HEK293 (cell line): ENCODE results near the gene CDC42BPA.

Experiments used
- CTCF ChIA-PET: fragments of 350-600 bp; formaldehyde crosslinking; extraction: SDS; loops from one replicate; lab custom pipeline; 2021; ENCODE audit warnings: antibody characterized with exemption; lab: Yijun Ruan, JAX
- POLR2A ChIA-PET: fragments of 300-600 bp; formaldehyde crosslinking; extraction: SDS; loops from one replicate; lab custom pipeline; 2020; ENCODE audit warnings: antibody characterized with exemption, inconsistent platforms; lab: Yijun Ruan, JAX
- H3K27ac ChIP-seq: fragments of 200-500 bp; sonication (Bioruptor generic); 2 replicates; pipeline ENCODE4 v1.5.1; 2014; ENCODE audit warnings: low read depth, low read length, control low read depth, inconsistent platforms; ENCODE audit errors: extremely low read depth
- H3K36me3 ChIP-seq, 2 experiments: fragments of 200-500 bp in 1 of 2; sonication (Bioruptor generic) in 1 of 2; 1 replicate in 1 of 2; 2 replicates in 1 of 2; pipeline ENCODE4 v1.5.1; 2014 to 2017; ENCODE audit warnings: inconsistent platforms in 2 of 2, low read length in 2 of 2; ENCODE audit not compliant: control insufficient read depth in 2 of 2, insufficient read depth in 1 of 2
- H3K4me1 ChIP-seq: fragments of 200-500 bp; sonication (Bioruptor generic); 2 replicates; pipeline ENCODE4 v1.5.1; 2014; ENCODE audit warnings: mild to moderate bottlenecking, low read length, inconsistent platforms; ENCODE audit not compliant: control insufficient read depth, insufficient read depth
- H3K4me3 ChIP-seq: 2 replicates; pipeline ENCODE4 v1.5.1; 2011; ENCODE audit warnings: low read depth, mild to moderate bottlenecking, control low read depth, low read length, moderate library complexity
- H3K9me3 ChIP-seq: fragments of 200-500 bp; sonication (Bioruptor generic); 2 replicates; pipeline ENCODE4 v1.5.1; 2014; ENCODE audit warnings: low read depth, low read length, inconsistent platforms; ENCODE audit not compliant: control insufficient read depth, insufficient read depth
- ATF2 ChIP-seq: fragments of 450-650 bp; formaldehyde crosslinking; IDR thresholded peaks from 2 replicates; pipeline ENCODE4 v1.5.1; 2016; ENCODE audit warnings: missing biosample characterization, missing genetic modification characterization, low read depth
- KLF8 ChIP-seq: fragments of 450-650 bp; formaldehyde crosslinking; IDR thresholded peaks from 2 replicates; pipeline ENCODE4 v1.5.1; 2016; ENCODE audit warnings: missing biosample characterization, missing genetic modification characterization
- PRDM1 ChIP-seq: fragments of 450-650 bp; formaldehyde crosslinking; IDR thresholded peaks from 2 replicates; pipeline ENCODE4; 2016; ENCODE audit warnings: missing biosample characterization, missing genetic modification characterization
- SCRT1 ChIP-seq: fragments of 450-650 bp; formaldehyde crosslinking; IDR thresholded peaks from 2 replicates; pipeline ENCODE4 v1.5.1; 2016; ENCODE audit warnings: missing biosample characterization, missing genetic modification characterization, borderline replicate concordance
- SCRT2 ChIP-seq: fragments of 450-650 bp; formaldehyde crosslinking; IDR thresholded peaks from 2 replicates; pipeline ENCODE4 v1.5.1; 2016; ENCODE audit warnings: missing biosample characterization, missing genetic modification characterization
- SP7 ChIP-seq: fragments of 450-650 bp; formaldehyde crosslinking; IDR thresholded peaks from 2 replicates; pipeline ENCODE4 v1.5.1; 2016; ENCODE audit warnings: missing biosample characterization, missing genetic modification characterization
- YY2 ChIP-seq: fragments of 450-650 bp; formaldehyde crosslinking; IDR thresholded peaks from 2 replicates; pipeline ENCODE4 v1.5.1; 2016; ENCODE audit warnings: missing biosample characterization, missing genetic modification characterization
- ZNF138 ChIP-seq: fragments of 450-650 bp; formaldehyde crosslinking; IDR thresholded peaks from 2 replicates; pipeline ENCODE4 v1.5.1; 2016; ENCODE audit warnings: missing biosample characterization, missing genetic modification characterization, borderline replicate concordance
- ZNF18 ChIP-seq: fragments of 450-650 bp; formaldehyde crosslinking; IDR thresholded peaks from 2 replicates; pipeline ENCODE4 v1.5.1; 2016; ENCODE audit warnings: missing biosample characterization, missing genetic modification characterization
- ZNF211 ChIP-seq: fragments of 450-650 bp; formaldehyde crosslinking; IDR thresholded peaks from 2 replicates; pipeline ENCODE4 v1.5.1; 2016; ENCODE audit warnings: low read depth, missing biosample characterization, missing genetic modification characterization
- ZNF223 ChIP-seq: fragments of 450-650 bp; formaldehyde crosslinking; IDR thresholded peaks from 2 replicates; pipeline ENCODE4 v1.5.1; 2016; ENCODE audit warnings: missing biosample characterization, missing genetic modification characterization
- ZNF274 ChIP-seq, 2 experiments: fragments of 200-500 bp in 1 of 2; fragments of 450-650 bp in 1 of 2; sonication (Bioruptor generic) in 1 of 2; formaldehyde crosslinking in 1 of 2; IDR thresholded peaks; 2 replicates each; pipeline versions ENCODE4 v1.5.1 to v1.6.1; 2014 to 2016; ENCODE audit warnings: borderline replicate concordance in 1 of 2, inconsistent platforms in 1 of 2, low read length in 1 of 2, missing biosample characterization in 1 of 2, missing genetic modification characterization in 1 of 2
- ZNF341 ChIP-seq: fragments of 450-650 bp; formaldehyde crosslinking; IDR thresholded peaks from 2 replicates; pipeline ENCODE4; 2016; ENCODE audit warnings: low read depth, missing biosample characterization, missing genetic modification characterization
- ZNF529 ChIP-seq: fragments of 450-650 bp; formaldehyde crosslinking; IDR thresholded peaks from 2 replicates; pipeline ENCODE4 v1.5.1; 2017; ENCODE audit warnings: missing genetic modification characterization, missing biosample characterization; ENCODE audit not compliant: insufficient replicate concordance
- ZNF645 ChIP-seq: fragments of 450-650 bp; formaldehyde crosslinking; IDR thresholded peaks from 2 replicates; pipeline ENCODE4; 2016; ENCODE audit warnings: missing biosample characterization, missing genetic modification characterization
- TF ChIP-seq, protein P1 (sequence below): fragments of 450-650 bp; formaldehyde crosslinking; IDR thresholded peaks from 2 replicates; pipeline ENCODE4 v1.5.1; 2017; ENCODE audit warnings: missing biosample characterization, missing genetic modification characterization
- TF ChIP-seq, protein P2 (sequence below): fragments of 450-650 bp; formaldehyde crosslinking; IDR thresholded peaks from 2 replicates; pipeline ENCODE4 v1.5.1; 2017; ENCODE audit warnings: missing biosample characterization, mild to moderate bottlenecking, missing genetic modification characterization, moderate library complexity

The CDC42BPA gene

DNA sequence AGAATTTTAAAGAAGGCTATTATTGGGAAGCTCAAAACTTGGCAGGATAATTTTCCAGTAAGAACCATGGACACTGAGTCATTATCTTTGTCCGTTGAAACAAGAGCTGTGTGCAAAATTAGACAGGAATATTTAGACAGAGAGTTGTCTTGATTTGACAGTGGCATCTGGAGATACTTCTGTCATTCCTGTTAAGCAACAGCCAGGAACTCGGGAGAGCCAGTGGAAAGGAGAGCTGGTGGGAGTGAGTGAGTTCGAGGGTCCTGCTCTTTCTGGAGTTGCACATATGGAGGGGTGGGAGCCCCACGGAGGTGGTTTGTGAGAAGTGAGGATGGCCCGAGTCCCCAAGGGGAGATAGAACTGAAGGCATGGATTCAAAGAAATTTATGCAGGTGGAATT, 375.1 kb downstream of the CDC42BPA start:
- TF ChIP-seq ZNF341 (tag by site-specific recombination) (peak; percentile 9; the same call in 1 of the 2 replicates), ZNF211 (tag by site-specific recombination) (no peak)
- Histone ChIP-seq H3K27ac (no peak overlapping the region), H3K9me3 (no peaks in the 10 kb centered on the region), H3K4me1 (peaks cover 14% of the 10 kb centered on the region), H3K4me3 (no peak overlapping the region), H3K36me3 (no peaks in the 10 kb centered on the region; a peak in 1 of 3 replicates)
- POLR2A ChIA-PET, result interaction anchor here (0.6 kb wide), 1 partner anchor 402 kb away, joined by 3 read pairs; no protein-coding TSS in a partner anchor
- CTCF ChIA-PET, result no interaction called here

- Histone ChIP-seq H3K9me3 (no peaks in the 10 kb centered on the region), H3K27ac (no peak overlapping the region), H3K4me3 (no peak overlapping the region), H3K36me3 (no peaks in the 10 kb centered on the region; a peak in 1 of 3 replicates), H3K4me1 (peaks cover 14% of the 10 kb centered on the region)
- ChIA-PET POLR2A (interaction anchor here (0.6 kb wide), 1 partner anchor 403 kb away, joined by 3 read pairs; no protein-coding TSS in a partner anchor), CTCF (no interaction called here)
- TF ChIP-seq ZNF223 (no peak), SCRT1 (tag by site-specific recombination) (peak; percentile 17; the same call in 1 of the 2 replicates), ZNF645 (no peak), SCRT2 (tag by site-specific recombination) (peak; percentile 77), YY2 (tag by site-specific recombination) (no peak), ZNF529 (tag by site-specific recombination) (no peak), ZNF274 (IDR thresholded peaks at IDR 0.05; ENCODE audit: low read length) (no peak), ZNF274 (tag by site-specific recombination; IDR thresholded peaks at IDR 0.05; ENCODE audit: borderline replicate concordance) (no peak), ATF2 (no peak), KLF8 (tag by site-specific recombination) (no peak), SP7 (no peak)
- TF ChIP-seq, protein P1, sequence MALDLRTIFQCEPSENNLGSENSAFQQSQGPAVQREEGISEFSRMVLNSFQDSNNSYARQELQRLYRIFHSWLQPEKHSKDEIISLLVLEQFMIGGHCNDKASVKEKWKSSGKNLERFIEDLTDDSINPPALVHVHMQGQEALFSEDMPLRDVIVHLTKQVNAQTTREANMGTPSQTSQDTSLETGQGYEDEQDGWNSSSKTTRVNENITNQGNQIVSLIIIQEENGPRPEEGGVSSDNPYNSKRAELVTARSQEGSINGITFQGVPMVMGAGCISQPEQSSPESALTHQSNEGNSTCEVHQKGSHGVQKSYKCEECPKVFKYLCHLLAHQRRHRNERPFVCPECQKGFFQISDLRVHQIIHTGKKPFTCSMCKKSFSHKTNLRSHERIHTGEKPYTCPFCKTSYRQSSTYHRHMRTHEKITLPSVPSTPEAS (tag by site-specific recombination), result no peak
Measured at GRCh38 chr1:226942392-226942791, 375.9 kb downstream of the CDC42BPA start.

DNA sequence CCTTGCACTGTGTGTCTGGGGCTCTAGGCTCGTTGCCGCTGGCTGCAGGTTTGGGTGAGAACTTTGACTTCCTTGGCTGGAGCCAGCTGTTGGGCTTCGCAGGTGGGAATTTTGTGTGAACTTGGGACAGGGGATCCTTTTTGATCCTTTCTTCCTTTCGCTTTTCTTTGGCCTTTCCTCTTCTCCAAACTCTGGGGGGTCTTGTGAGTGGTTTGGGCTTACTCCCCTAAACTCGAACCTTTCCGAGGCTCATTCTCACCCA, 377.6 kb downstream of the CDC42BPA start:
- Histone ChIP-seq H3K36me3 (no peaks in the 10 kb centered on the region; a peak in 1 of 3 replicates), H3K4me1 (peaks cover 14% of the 10 kb centered on the region), H3K9me3 (no peaks in the 10 kb centered on the region), H3K4me3 (peak overlapping the region; percentile 73), H3K27ac (no peak overlapping the region; the same call in 1 of the 2 replicates)
- ChIA-PET POLR2A (interaction anchor here (0.6 to 1.1 kb wide), 2 partner anchors 18 to 223 kb away, joined by 6 to 12 read pairs; no protein-coding TSS in a partner anchor), CTCF (no interaction called here)
- TF ChIP-seq, protein P2, sequence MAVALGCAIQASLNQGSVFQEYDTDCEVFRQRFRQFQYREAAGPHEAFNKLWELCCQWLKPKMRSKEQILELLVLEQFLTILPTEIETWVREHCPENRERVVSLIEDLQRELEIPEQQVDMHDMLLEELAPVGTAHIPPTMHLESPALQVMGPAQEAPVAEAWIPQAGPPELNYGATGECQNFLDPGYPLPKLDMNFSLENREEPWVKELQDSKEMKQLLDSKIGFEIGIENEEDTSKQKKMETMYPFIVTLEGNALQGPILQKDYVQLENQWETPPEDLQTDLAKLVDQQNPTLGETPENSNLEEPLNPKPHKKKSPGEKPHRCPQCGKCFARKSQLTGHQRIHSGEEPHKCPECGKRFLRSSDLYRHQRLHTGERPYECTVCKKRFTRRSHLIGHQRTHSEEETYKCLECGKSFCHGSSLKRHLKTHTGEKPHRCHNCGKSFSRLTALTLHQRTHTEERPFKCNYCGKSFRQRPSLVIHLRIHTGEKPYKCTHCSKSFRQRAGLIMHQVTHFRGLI (tag by site-specific recombination), result peak; percentile 90
- peak; percentile 97 for TF ChIP-seq ZNF18 (tag by site-specific recombination)
- TF ChIP-seq ZNF138 (tag by site-specific recombination), result no peak
- peak; percentile 83 for TF ChIP-seq PRDM1 (tag by site-specific recombination)
